ENCODE measurements around the gene KIF19.
"Not testable (repeated sequence)": the region's sequence is repeated elsewhere in the genome, so short reads cannot be mapped to it uniquely, and the experiment has no call there.

KIF19 gene, protein sequence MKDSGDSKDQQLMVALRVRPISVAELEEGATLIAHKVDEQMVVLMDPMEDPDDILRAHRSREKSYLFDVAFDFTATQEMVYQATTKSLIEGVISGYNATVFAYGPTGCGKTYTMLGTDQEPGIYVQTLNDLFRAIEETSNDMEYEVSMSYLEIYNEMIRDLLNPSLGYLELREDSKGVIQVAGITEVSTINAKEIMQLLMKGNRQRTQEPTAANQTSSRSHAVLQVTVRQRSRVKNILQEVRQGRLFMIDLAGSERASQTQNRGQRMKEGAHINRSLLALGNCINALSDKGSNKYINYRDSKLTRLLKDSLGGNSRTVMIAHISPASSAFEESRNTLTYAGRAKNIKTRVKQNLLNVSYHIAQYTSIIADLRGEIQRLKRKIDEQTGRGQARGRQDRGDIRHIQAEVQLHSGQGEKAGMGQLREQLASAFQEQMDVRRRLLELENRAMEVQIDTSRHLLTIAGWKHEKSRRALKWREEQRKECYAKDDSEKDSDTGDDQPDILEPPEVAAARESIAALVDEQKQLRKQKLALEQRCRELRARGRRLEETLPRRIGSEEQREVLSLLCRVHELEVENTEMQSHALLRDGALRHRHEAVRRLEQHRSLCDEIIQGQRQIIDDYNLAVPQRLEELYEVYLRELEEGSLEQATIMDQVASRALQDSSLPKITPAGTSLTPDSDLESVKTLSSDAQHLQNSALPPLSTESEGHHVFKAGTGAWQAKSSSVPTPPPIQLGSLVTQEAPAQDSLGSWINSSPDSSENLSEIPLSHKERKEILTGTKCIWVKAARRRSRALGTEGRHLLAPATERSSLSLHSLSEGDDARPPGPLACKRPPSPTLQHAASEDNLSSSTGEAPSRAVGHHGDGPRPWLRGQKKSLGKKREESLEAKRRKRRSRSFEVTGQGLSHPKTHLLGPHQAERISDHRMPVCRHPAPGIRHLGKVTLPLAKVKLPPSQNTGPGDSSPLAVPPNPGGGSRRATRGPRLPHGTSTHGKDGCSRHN

DNA sequence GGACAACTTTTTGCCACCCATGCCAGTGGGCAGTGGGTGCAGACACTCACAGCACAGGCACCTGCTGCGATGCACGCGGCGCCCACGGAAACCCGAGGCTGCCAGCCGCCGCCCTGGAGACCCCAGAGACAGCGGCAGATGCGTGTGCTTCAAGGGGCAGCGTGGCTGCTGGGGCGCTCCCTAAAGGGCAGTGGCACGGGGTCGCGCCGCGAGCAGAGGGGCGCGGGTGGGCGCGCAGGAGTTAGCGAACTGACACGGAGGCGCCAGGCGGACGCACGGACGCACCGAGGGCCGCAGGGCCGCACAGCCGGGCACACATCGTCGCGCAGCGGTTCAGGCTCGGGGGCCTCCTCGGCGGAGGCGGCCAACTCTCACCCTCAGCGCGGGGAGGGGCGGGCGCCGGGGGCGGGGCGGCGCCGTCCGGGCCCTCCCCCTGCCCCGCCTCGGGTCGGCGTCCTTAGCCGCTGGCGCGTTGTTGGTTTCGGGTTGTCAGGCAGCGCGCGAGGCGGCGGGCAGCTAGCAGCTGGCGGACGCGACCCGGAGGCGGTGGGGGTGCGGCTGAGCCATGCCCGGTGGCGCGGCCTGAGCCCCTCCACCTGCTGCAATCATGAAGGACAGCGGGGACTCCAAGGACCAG, at the start of gene KIF19:
Gene KIF19, plus strand, starts transcription at position 484 of the 637 bp plus-strand sequence. Its CDS starts 124 bp downstream, at position 608.
- DNase-seq (ENCODE audit: low spot score): no peak

DNA sequence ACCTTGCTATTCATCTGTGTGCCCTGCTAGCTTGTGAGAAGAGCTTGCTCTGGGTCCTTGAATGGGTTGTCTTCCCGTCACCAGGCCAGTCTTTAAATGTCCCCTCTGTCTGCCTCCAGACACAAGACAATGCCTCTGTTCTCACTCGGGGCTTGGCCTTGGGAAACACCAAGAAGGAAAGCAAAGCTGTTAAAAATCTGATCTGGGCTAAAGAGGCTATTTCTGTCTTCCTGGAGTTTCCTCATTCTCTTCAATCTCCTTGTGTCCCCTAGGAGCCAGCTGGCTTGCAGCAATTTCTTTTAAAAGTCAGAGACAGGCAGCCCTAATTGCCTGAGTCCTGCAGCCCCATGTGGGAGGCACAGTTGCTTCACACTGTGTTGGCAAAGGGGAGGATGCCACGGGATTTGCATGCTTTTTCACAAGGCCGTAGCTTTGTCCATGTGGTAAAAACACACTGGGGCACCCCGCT, 49.5 kb upstream of the KIF19 start:
- no peak for DNase-seq (ENCODE audit: low spot score)

DNA sequence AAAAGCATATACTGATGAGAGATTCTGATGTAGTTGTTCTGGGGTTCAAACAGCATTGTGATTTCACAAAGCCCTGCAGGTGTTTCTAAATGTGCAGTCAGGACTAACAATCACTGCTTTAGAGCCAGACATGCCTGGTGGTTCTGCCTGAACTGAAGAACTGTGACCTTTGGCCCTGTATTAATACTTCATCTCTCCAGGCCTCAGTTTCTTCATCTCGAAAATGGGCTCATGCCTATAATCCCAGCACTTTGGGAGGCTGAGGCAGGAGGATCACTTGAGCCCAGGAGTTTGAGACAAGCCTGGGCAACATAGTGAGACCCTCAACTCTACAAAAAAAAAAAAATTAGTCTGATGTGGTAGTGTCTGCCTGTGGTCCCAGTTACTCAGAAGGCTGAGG, 48.1 kb upstream of the KIF19 start:
- DNase-seq (ENCODE audit: low spot score): no peak

DNA sequence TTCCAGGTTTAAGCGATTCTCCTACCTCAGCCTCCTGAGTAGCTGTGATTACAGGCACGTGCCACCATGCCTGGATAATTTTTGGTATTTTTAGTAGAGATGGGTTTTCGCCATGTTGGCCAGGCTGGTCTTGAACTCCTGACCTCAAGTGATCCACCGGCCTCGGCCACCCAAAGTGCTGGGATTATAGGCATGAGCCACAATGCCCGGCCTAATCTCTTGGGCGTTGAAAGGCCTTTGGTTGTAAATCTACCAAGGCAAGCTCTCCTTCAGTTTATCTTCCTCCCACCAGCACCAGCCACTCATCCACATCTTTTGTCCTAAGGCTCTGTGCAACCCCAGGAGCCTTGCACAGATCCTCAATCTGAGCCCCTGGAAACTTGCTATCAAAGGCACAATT, 46.4 kb upstream of the KIF19 start:
- not testable (repeated sequence) for DNase-seq (ENCODE audit: low spot score)

DNA sequence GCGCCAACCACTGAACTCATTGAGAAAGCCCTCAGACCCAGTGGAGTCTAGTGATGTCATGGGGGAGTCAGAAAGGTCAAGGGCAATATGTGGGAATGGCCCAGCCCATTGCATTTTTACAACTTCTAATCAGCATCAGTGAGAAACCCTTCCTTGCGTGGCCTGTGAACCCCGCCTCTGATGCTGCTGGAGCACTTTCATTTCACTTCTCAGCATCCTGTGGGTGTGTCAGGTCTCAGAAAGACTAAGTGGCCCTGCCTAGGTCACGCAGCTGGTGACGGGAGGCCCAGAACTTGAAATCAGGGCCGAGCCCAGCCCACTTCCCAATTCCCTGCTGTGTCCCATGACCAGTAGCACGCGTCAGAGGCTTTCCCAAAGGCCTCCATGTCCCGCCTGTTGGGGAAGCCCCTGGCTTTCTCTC, 45.9 kb upstream of the KIF19 start:
- DNase-seq (ENCODE audit: low spot score): no peak

DNA sequence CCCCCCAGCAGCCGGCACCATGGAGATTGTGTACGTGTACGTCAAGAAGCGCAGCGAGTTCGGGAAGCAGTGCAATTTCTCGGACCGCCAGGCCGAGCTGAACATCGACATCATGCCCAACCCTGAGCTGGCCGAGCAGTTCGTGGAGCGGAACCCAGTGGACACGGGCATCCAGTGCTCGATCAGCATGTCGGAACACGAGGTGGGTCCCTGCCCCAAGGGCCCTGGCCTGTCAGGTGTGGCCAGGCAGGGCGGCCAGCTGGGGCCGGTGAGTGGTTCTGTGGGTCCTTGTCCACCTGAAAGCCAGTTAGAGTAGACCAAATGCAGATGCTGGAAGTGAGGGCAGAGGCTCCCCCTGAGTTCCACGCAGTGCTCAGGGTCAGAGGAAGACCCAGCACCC, 44.2 kb upstream of the KIF19 start:
- DNase-seq (ENCODE audit: low spot score): no peak

DNA sequence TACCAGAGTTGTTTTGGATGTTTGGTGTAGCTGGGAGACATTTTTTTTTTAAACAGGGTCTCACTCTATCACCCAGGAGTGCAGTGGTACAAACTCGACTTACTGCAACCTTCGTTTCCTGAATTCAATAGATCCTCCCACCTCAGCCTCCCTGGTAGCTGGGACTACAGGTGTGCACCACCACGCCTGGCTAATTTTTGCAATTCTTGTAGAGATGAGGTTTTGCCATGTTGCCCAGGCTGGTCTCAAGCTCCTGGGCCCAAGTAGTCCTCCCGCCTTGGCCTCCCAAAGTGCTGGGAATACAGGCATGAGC, 43.8 kb upstream of the KIF19 start:
- not testable (repeated sequence) for DNase-seq (ENCODE audit: low spot score)

DNA sequence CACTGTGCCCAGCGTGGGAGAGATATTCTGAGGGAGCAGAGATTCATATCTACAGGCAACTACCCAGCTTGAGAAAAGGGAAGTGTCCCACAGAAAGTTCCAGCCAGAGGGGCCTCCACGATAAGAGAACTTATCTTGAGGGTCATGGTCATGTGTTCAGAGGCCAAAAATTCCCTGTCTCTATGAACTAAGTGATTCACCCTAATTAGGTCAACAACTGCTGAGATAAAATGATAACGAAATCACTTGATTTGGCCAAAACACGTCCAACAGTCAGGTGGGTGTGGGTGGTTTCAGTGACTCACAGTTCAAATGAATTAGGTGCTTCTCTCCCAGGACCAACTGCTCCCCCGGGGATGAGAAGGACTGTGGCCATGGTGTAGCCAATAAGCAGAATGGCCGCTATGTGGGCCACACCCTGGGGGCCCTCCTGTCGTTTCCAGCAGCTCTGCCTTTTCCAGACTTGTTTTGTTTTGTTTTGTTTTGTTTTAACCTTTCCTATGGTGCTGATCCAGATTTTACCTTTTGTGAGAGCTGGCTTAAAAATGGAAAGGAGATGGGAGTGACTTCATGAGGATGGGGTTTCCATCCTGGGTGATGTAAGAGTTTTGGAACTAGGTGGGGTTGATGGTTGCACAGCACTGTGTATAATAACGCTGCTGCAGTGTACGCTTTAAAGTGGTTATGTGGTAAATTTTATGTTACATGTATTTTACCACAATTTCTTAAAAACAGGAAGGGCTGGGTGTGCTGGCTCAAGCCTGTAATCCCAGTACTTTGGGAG, 43.2 kb upstream of the KIF19 start:
- no peak for DNase-seq (ENCODE audit: low spot score)

DNA sequence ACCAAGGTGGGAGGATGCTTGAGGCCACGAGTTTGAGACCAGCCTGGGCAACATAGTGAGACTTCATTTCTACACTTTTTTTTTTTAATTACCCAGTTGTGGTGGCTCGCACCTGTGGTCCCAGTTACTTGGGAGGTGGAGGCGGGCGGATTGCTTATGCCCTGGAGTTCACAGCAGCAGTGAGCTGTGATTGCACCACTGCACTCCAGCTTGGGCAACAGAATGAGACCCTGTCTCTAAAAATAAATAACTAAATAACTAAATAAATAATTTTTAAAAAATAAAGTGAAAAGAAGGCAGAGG, 42.7 kb upstream of the KIF19 start:
- DNase-seq (ENCODE audit: low spot score): no peak

DNA sequence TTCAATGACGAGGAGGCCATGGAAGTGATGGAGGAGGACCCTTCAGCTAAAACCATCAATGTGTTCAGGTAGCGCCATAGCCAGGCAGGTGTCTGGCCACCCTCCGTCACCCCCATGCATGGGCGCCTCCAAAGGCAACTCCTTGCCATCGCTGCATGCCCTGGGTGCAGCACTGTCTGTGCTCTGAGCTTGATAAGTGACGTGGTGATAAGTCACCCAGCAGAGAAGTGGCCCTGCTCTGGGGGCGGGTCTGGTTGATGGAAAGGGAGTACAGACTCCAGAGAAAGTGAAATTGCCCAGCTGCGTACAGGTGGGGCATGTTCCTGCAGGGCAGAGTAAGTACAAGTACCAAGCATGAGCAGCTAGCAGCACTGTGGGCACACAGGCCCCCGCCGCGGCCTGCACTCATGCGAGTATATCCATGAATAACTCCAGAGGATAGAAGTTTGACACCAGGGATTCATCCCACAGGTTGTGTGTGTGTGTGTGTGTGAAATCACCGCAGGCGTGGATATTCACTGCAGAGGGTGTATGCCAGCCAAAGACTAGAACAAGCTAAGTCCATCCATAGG, 38.9 kb upstream of the KIF19 start:
- DNase-seq (ENCODE audit: low spot score): no peak

DNA sequence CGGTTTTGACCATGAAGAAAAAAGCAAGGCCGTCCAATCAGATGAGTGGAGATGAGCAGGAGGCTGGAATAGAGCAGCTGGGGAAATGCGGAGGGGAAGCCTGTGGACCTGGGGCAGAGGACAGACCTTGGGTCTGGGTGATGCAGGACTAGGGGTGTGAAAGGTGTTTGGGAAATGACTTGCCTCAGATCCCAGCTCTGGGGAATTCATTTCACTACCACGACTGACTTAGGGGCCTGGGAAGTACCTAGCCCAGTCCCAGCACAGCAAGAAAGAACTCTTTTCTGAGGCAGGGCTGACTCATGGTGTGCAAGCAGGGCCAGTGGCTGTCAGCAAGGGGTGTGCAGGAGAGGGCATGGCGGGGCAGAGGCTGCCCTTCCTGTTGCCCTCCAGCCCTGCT, 37.2 kb upstream of the KIF19 start:
- DNase-seq (ENCODE audit: low spot score): peak; percentile 7

DNA sequence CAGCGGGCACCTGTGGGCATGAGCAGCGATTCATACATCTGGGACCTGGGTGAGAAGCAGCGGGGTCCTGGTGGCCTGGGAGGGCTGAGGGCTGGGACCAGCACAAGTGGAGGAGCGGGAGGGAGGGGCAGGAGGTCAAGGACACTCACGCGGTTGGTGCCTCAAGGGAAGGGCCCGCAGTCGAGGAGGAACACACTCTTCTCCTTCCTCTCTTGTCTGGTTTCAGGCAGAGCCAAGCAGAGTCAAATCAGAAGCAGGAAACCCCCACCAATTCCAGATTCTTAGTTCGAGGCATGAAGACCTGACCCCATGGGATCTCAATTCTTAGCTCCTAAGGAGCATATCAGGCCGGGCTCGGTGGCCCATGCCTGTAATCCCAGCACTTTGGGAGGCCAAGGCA, 36.3 kb upstream of the KIF19 start:
- DNase-seq (ENCODE audit: low spot score): no peak

DNA sequence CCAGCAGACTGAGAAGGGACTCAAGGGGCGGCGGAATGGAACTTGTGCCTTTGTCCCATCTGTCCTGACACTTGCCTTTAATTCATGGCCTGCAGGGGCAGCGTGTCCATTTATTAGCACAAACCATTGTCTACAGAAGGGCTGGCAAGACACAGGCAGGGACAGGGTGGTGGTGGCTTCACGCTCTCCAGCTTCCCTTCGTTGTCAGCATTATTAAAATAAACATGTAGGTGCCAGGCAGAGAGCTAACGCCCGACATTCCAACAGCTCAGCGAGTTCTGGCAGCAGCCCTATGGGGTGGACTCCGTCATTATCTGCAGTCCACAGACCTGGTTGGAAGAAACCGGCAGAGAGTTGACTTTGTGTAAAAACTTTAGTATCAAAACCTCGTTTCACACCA, 35.7 kb upstream of the KIF19 start:
- DNase-seq (ENCODE audit: low spot score): no peak

DNA sequence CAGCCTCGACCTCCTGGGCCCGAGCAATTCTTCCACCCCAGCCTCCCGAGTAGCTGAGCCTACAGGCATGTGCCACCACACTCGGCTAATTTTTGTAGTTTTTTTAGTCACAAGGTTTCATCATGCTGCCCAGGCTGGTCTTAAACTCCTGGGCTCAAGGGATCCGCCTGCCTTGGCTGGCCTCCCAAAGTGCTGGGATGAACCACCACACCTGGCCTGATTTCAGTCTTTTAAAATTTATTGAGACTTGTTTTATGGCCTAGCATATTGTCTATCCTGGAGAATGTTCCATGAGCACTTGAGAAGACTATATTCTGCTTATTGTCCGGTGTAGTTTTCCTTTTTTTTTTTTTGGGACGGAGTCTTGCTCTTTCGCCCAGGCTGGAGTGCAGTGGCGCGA, 33.5 kb upstream of the KIF19 start:
- no peak for DNase-seq (ENCODE audit: low spot score)

DNA sequence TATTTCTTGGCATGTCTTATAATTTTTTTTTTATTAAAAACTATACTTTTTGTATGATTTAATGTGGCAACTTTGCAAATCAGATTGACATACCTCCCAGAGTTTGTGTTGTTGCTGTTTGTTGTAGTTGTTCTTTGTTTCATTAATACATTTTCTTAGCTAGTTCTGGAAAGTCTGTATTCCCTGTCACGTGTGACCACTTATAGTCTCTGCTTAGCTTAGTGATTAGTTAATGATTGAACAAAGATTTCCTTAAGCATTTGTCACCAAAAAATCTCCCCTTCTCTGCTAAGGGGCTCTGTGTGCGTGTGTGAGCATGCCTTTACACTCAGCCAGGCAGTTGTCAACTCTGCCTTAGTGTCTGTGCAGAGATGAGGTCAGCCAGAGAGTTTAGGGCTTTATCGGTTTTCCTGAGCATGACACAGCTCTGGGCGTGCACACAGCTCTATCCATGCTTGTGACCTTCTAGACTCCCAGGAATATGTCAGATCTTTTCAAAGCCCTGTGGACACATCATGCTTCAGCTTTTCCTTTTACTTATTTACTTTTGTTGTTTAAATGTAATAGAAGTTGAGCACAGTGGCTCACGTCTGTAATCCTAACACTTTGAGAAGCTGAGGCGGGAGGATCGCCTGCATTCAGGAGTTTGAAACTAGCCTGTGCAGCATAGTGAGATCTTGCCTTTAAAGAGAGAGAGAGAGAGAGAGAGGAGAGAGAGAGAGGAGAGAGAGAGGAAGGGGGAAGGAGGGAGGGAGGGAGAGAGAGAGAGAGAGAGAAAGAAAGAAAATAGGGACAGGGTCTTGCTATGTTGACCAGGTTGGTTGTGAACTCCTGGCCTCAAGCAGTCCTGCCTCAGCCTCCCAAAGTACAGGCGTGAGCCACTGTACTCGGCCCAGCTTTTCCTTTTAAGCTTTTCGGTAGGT, 30.1 kb upstream of the KIF19 start:
- peak; percentile 83 for DNase-seq (ENCODE audit: low spot score)

DNA sequence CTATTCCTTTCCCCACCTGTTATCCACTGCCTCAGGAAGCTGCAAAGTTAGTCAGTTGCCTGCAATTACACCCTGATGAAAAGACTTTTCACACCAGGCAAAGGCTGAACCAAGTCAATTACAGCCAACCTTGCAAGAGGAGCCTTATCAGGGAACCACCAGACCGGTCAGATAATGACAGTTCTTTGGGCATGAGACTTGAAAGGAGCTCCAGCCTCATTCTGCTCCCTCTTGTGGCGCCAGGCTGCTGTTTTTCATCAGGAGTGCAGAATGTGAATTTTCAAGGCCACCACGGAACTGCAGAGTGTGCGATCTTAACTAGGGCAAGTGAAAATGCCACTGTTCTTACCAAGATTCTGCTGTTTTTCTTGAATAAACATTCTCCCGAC, 29.5 kb upstream of the KIF19 start:
- peak; percentile 37 for DNase-seq (ENCODE audit: low spot score)

DNA sequence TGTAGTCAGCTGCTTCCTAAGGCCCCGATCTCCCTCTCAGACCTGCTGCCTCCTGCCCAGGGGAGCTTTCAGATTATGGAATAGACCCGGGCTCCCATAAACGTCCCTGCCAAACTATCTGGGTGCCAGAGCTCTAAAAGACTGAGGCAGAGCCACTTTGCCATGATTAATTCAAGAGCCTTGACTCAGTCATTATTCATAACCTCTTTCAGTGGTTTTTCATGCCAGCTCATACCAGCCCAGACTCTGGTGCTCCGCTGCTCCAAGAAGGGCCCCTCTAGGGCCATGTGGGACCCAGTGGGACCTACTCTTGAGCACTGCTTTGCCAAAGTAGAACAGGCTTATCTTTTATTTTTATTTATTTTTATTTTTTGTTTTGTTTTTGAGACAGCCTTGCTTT, 28.1 kb upstream of the KIF19 start:
- peak; percentile 69 for DNase-seq (ENCODE audit: low spot score)

DNA sequence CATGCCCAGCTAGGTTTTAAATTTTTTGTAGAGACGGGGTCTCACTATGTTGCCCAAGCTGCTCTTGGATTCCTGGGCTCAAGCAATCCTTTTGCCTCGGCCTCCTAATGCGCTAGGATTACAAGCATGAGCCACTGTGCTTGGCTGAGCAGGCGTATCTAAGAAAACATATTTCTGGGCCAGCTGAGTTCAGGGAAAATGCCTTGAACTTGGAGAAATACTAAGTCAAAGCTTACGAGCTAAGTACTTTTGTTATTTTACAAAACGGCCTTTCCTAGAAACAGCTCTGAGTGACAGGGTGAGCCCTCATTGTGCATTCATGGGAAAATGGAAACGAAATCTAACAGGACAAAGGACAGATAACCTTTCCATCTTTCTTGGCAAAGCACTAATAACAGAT, 27.2 kb upstream of the KIF19 start:
- DNase-seq (ENCODE audit: low spot score): no peak

DNA sequence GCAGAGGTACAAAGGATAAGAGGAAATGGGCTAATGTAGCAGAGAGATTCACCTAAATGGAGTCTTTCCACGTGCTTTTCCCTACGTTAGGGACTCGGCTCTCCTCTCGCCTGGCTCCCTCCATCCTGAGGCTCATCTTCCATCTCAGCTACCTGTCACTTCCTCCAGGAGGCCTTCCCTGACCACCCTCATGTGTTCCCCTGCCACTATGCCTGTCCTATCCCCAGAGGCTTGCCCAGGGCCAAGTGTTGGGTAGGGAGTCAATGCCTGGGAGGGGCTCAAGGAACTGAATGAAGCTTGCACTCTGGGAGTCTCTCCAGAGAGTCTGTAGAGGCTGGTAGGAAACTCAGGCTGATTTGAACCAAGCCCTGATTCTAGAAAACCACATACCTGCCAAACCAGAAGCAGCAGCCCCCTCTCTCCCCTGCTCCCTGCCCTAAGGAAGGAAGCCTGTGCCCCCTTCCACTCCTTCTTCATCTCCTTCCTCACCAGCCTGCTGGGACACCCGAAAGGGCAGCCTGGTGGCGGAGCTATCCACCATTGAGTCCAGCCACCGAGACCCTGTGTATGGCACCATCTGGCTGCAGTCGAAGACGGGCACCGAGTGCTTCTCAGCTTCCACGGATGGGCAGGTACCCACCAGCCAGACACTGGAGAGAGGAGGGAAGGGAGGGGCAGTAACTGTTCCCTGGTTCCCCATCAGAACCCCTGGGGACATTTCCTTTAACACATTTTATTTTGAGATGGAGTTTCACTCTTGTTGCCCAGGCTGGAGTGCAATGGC, 26.6 kb upstream of the KIF19 start:
- DNase-seq (ENCODE audit: low spot score): no peak

DNA sequence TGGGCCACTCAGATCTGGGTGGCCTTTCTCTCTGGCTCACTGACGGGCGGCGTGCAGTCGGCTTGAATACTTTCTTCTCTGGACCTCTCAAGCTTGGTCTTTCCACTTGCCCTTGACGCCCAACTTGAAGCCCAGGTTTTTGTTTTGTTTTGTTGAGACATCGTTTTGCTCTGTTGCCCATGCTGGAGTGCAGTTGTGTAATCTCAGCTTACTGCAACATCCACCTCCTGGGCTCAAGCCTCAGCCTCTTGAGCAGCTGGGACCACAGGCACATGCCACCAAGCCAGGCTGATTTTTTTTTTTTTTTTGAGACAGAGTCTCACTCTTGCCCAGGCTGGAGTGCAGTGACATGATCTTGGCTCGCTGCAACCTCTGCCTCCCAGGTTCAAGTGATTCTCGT, 22.7 kb upstream of the KIF19 start:
- no peak for DNase-seq (ENCODE audit: low spot score)

Measured in kidney tubule cell (primary cell).